ENCODE data around the gene ARL5B.

DNA sequence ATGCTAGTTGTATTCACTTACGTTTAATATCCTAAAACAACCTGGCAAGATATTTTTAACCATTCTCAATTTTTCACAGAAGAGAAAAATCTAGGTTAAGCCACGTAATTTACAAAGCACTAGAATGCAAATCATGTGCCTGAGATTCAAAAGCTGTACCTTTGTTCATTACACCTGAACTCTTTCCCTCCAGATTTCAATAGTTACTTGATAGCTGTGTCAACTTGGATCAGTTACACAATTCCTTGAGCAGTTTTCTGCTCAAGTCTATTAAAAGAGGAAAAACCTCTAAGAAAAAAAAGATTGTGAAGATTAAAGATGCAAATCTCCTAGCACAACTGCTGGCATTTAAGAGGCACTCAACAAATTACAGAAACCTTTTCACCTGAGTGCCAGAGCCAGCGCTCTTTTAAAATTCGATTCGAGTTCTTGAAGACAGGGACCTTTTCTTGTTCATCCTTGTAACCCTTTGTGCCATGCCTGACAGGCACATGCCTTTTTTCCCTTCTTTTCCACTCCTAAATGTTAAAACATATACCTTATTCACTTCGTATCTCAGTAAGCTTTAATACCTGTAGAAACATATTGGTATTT is 8.7 kb upstream of the ARL5B start:
- no peak for TF ChIP-seq GATA2 (IDR thresholded peaks at IDR 0.05; ENCODE audit: low read depth, low read length)
- TF ChIP-seq GATA3 (IDR thresholded peaks at IDR 0.05; ENCODE audit: low read depth, low read length), result no peak

Data from SH-SY5Y (cell line).